ENCODE data around the gene TRMT61B. TPM values are rescaled to one million over a fixed set of nuclear protein-coding genes. Genes with fewer than 3 reads are reported as not detected.
A peak's percentile ranks its signal among the peaks of the same experiment; 100 is the strongest.

The TRMT61B gene
- total and polyA plus RNA-seq, 8 donors, result 2.3 to 24.4 (median 18.1) TPM

GRCh38 chr2:28810384-28811285 lies 59.5 kb downstream of the TRMT61B start, which contains the start of gene SPDYA:
Gene SPDYA, plus strand, starts transcription at chr2:28810834. Its CDS starts 5,181 bp downstream, at chr2:28816015.
- TF ChIP-seq EP300 (IDR thresholded peaks at IDR 0.05), result no peak
- TF ChIP-seq POLR2AphosphoS5 (IDR thresholded peaks at IDR 0.05), result peak in 2 of 3 donors; percentile 2 to 3
- Histone ChIP-seq H3K27ac (peak within 1 kb of the TSS in 2 of 5 donors; percentile 54 to 73), H3K4me1 (peaks cover 11 to 24% (median 15%) of the 10 kb centered on the region in 4 donors), H3K9me3 (no peaks in the 10 kb centered on the region), H3K4me3 (peak within 1 kb of the TSS; percentile 53 to 60 (median 54)), H3K27me3 (no peaks in the 10 kb centered on the region), H3K36me3 (peaks cover 0 to 16% (median 16%) of the 10 kb centered on the region in 4 donors)
- WGBS, 5 donors, result 0 to 6% (median 5%) methylated on average over 8 to 97 of the region's 97 CpGs
- intact Hi-C loops (cut with DNase I; ENCODE audit: low total_unique reads), result no loop called here
- peak; percentile 76 to 91 for DNase-seq

- Histone ChIP-seq H3K36me3 (peaks cover 0 to 23% (median 23%) of the 10 kb centered on the region in 4 donors), H3K4me3 (peak overlapping the region; percentile 53 to 60 (median 54)), H3K4me1 (peaks cover 11 to 24% (median 15%) of the 10 kb centered on the region in 4 donors), H3K27ac (peak overlapping the region in 2 of 5 donors; percentile 54 to 73), H3K9me3 (no peaks in the 10 kb centered on the region), H3K27me3 (no peaks in the 10 kb centered on the region)
- 69 to 79% (median 74%) methylated on average over 10 of the region's 10 CpGs for WGBS, 5 donors
- intact Hi-C loops (cut with DNase I; ENCODE audit: low total_unique reads), result no loop called here
- no peak for TF ChIP-seq CTCF (IDR thresholded peaks at IDR 0.05)
- no peak for TF ChIP-seq POLR2AphosphoS5 (IDR thresholded peaks at IDR 0.05)
- no peak for TF ChIP-seq EP300 (IDR thresholded peaks at IDR 0.05)
- TF ChIP-seq POLR2A (IDR thresholded peaks at IDR 0.05), result no peak
- peak in 1 of 2 donors; percentile 5 for DNase-seq
These were observed 60.2 kb downstream of the TRMT61B start for GRCh38 chr2:28809927-28810326.

- intact Hi-C loops (cut with DNase I; ENCODE audit: low total_unique reads), result no loop called here
- TF ChIP-seq POLR2A (IDR thresholded peaks at IDR 0.05), result no peak
- TF ChIP-seq CTCF (IDR thresholded peaks at IDR 0.05), result no peak
- no peak for TF ChIP-seq POLR2AphosphoS5 (IDR thresholded peaks at IDR 0.05)
- TF ChIP-seq EP300 (IDR thresholded peaks at IDR 0.05), result no peak
- no peaks in the 10 kb centered on the region for H3K27me3 ChIP-seq
- no peak overlapping the region for H3K27ac ChIP-seq
- WGBS, 5 donors, result 59 to 80% (median 70%) methylated on average over 4 of the region's 4 CpGs
- H3K4me1 ChIP-seq, result peaks cover 0 to 19% (median 9%) of the 10 kb centered on the region in 4 donors
- H3K36me3 ChIP-seq, result peaks cover 0 to 88% (median 79%) of the 10 kb centered on the region in 4 donors
- no peak overlapping the region for H3K4me3 ChIP-seq
- no peaks in the 10 kb centered on the region for H3K9me3 ChIP-seq
- no peak for DNase-seq
These were observed 67.1 kb downstream of the TRMT61B start for GRCh38 chr2:28802975-28803429.

GRCh38 chr2:28801726-28802125 lies 68.4 kb downstream of the TRMT61B start:
- H3K27ac ChIP-seq, result no peak overlapping the region
- no peak overlapping the region for H3K4me3 ChIP-seq
- H3K27me3 ChIP-seq, result no peaks in the 10 kb centered on the region
- peaks cover 0 to 19% (median 10%) of the 10 kb centered on the region in 4 donors for H3K4me1 ChIP-seq
- WGBS, 5 donors, result 79 to 88% (median 84%) methylated on average over 3 of the region's 3 CpGs
- TF ChIP-seq CTCF (IDR thresholded peaks at IDR 0.05) (no peak), POLR2A (IDR thresholded peaks at IDR 0.05) (no peak), EP300 (IDR thresholded peaks at IDR 0.05) (no peak), POLR2AphosphoS5 (IDR thresholded peaks at IDR 0.05) (no peak)
- intact Hi-C loops (cut with DNase I; ENCODE audit: low total_unique reads), result no loop called here
- no peaks in the 10 kb centered on the region for H3K9me3 ChIP-seq
- no peak for DNase-seq
- H3K36me3 ChIP-seq, result peaks cover 0 to 96% (median 87%) of the 10 kb centered on the region in 4 donors

Small RNAs within 50 kb of the gene (small RNA-seq; reads per million reads assigned to genes)
- 314 to 470 (median 364) reads per million in 4 donors for gene SNORD92

Other genes with a start within 250 kb of the TRMT61B start
- 100 to 1,000 TPM; 200 to 458 (median 251) TPM for gene PPP1CB, start 118.5 kb downstream of the TRMT61B start, total RNA-seq
- gene PPP1CB, start 118.5 kb downstream of the TRMT61B start, polyA plus RNA-seq, result 100 to 1,000 TPM in 2 of 3 donors, 10 to 100 TPM in 1; 72.5 to 117 (median 102) TPM
- 10 to 100 TPM in 1 of 5 donors, 1 to 10 TPM in 1, under 1 TPM in 1, not detected in 2; 0.58 to 11.7 (median 7.1) TPM for gene SPDYA, start 59.5 kb downstream of the TRMT61B start, total RNA-seq
- under 1 TPM in 1 of 3 donors, not detected in 2; 0.40 TPM for gene SPDYA, start 59.5 kb downstream of the TRMT61B start, polyA plus RNA-seq
- 10 to 100 TPM; 18.5 to 73.2 (median 59.4) TPM for gene WDR43, start 24.4 kb upstream of the TRMT61B start, total RNA-seq
- 10 to 100 TPM in 2 of 3 donors, 1 to 10 TPM in 1; 9.7 to 13.9 (median 13.7) TPM for gene WDR43, start 24.4 kb upstream of the TRMT61B start, polyA plus RNA-seq
- 1 to 10 TPM in 2 of 5 donors, under 1 TPM in 2, not detected in 1; 0.43 to 3.5 (median 1.00) TPM for gene TOGARAM2, start 111.0 kb upstream of the TRMT61B start, total RNA-seq
- 1 to 10 TPM in 1 of 3 donors, under 1 TPM in 2; 0.56 to 1.2 (median 0.80) TPM for gene TOGARAM2, start 111.0 kb upstream of the TRMT61B start, polyA plus RNA-seq
- gene PCARE, start 204.2 kb upstream of the TRMT61B start, total RNA-seq, result 1 to 10 TPM in 1 of 5 donors, not detected in 4; 2.9 TPM
- under 1 TPM in 2 of 3 donors, not detected in 1; 0.06 to 0.08 TPM for gene PCARE, start 204.2 kb upstream of the TRMT61B start, polyA plus RNA-seq
- gene CLIP4, start 245.1 kb upstream of the TRMT61B start, total RNA-seq, result 10 to 100 TPM in 4 of 5 donors, 1 to 10 TPM in 1; 9.6 to 69.6 (median 22.2) TPM
- 10 to 100 TPM in 1 of 3 donors, 1 to 10 TPM in 2; 6.8 to 12.1 (median 7.0) TPM for gene CLIP4, start 245.1 kb upstream of the TRMT61B start, polyA plus RNA-seq